SJCRH30 (cell line): Measurements from ENCODE around the gene FASN. TPM values are rescaled to one million over a fixed set of nuclear protein-coding genes. Genes with fewer than 3 reads are reported as not detected.

Experiments
- DNase-seq, 2 experiments: peaks; one replicate each; pipeline ENCODE4 v3.0.0-alpha.2; 2015 to 2020
- H3K27ac ChIP-seq: fragments of 250-450 bp; sonication (Bioruptor Pico); 2 replicates; pipeline ENCODE4 v1.5.1; 2020; ENCODE audit warnings: mild to moderate bottlenecking, moderate library complexity
- H3K27me3 ChIP-seq: fragments of 250-450 bp; sonication (Bioruptor Pico); 2 replicates; pipeline ENCODE4 v1.5.1; 2020; ENCODE audit warnings: mild to moderate bottlenecking, moderate library complexity
- H3K36me3 ChIP-seq: fragments of 250-450 bp; sonication (Bioruptor Pico); 2 replicates; pipeline ENCODE4 v1.5.1; 2020; ENCODE audit warnings: mild to moderate bottlenecking, moderate library complexity
- H3K4me1 ChIP-seq: fragments of 250-450 bp; sonication (Bioruptor Pico); 2 replicates; pipeline ENCODE4 v1.5.1; 2020; ENCODE audit warnings: mild to moderate bottlenecking, moderate library complexity
- H3K4me3 ChIP-seq: fragments of 250-450 bp; sonication (Bioruptor Pico); 2 replicates; pipeline ENCODE4 v1.5.1; 2020; ENCODE audit warnings: mild to moderate bottlenecking, moderate library complexity
- H3K9me3 ChIP-seq: fragments of 250-450 bp; sonication (Bioruptor Pico); replicated peaks from 2 replicates; pipeline ENCODE4 v1.5.1; 2020; ENCODE audit warnings: mild to moderate bottlenecking, moderate library complexity
- total RNA-seq: library from RNA; depleted of rRNA; stranded (reverse); fragments of >200 nt; shearing (Covaris generic); gene quantifications from 2 replicates; pipeline ENCODE4 v1.2.3, GENCODE V29; 2014

Gene FASN
- total RNA-seq, 1 experiment from 2014 or later, result 141 TPM

- no peak overlapping the region for H3K27ac ChIP-seq
Observed at GRCh38 chr17:82056729-82057621, 41.1 kb downstream of the FASN start.

GRCh38 chr17:82055965-82056728 is 41.9 kb downstream of the FASN start:
- H3K9me3 ChIP-seq, result no peaks in the 10 kb centered on the region
- no peak overlapping the region for H3K4me3 ChIP-seq
- DNase-seq, result no peak
- H3K36me3 ChIP-seq, result peaks cover 55% of the 10 kb centered on the region
- peaks cover 8% of the 10 kb centered on the region; the same call in 1 of the 2 replicates for H3K4me1 ChIP-seq
- H3K27ac ChIP-seq, result no peak overlapping the region
- H3K27me3 ChIP-seq, result no peaks in the 10 kb centered on the region

More at GRCh38 chr17:82056729-82057621, 41.1 kb downstream of the FASN start:
- no peaks in the 10 kb centered on the region for H3K27me3 ChIP-seq
- H3K4me3 ChIP-seq, result no peak overlapping the region
- H3K36me3 ChIP-seq, result peaks cover 59% of the 10 kb centered on the region
- H3K4me1 ChIP-seq, result peaks cover 8% of the 10 kb centered on the region; the same call in 1 of the 2 replicates
- no peaks in the 10 kb centered on the region for H3K9me3 ChIP-seq
- no peak for DNase-seq

DNA sequence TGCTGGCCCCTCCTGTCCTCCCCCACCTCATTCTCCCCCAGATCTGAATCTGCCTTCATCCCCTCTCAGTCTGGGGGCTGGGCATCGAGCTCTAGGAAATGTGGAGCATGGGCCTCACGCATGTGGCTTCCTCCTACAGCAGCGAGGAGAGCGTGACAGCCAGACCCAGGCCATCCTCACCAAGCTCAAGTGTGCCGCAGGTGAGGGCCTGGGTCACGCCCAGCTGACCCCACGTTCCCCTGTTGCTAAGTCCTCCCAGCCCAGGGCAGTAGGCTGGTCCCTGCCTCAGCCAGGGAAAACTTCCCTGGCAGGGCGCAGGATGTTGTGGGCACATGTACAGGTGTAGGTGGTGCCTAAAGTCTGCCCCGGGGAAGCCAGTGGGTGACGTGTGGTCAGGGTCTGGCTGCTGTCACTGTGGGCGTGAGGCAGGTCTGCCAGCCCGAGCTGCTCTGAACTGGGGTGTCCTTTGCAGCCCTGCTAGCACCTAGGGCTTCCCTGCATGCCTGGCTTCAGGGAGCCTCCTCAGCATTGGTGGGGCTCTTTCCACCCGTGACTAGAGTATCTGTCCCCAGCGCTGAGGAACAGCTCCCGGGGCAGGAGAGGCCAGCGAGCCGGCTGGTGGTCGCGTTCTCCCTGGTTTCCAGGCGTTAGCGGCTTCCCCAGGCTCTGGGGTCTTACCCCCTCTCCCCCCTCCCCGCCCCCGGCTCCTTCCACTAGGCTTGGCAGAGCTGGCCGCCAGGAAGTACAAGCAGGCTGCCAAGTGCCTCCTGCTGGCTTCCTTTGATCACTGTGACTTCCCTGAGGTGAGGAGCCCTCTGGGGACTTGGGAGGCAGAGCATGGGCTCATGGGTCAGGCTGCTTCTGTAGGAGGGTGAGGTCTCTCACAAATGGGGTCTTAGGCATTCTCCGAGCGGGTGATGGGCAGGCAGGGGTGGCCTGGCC is 42.7 kb downstream of the FASN start:
- Histone ChIP-seq H3K27ac (no peak overlapping the region), H3K9me3 (no peaks in the 10 kb centered on the region), H3K4me3 (no peak overlapping the region), H3K27me3 (no peaks in the 10 kb centered on the region), H3K36me3 (peaks cover 48% of the 10 kb centered on the region), H3K4me1 (peaks cover 8% of the 10 kb centered on the region; the same call in 1 of the 2 replicates)
- no peak for DNase-seq

DNA sequence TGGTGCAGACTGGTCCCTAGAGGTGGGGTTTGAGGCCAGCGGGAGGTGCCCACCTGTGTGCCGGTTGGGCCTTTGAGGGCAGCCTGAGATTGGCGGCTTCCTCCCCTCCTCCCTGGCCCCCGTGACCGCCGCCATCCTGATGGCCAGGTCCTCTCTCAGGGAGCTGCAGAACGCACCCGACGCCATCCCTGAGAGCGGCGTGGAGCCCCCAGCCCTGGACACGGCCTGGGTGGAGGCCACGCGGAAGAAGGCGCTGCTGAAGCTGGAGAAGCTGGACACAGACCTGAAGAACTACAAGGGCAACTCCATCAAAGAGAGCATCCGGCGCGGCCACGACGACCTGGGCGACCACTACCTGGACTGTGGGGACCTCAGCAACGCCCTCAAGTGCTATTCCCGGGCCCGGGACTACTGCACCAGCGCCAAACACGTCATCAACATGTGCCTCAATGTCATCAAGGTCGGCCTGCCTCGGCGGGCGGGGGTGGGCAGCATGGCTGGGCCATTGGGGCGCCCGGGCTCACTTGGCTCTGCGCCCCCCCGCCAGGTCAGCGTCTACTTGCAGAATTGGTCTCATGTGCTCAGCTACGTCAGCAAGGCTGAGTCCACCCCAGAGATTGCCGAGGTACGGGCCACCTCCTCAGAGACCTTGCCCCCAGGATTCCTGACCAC is 43.5 kb downstream of the FASN start:
- Histone ChIP-seq H3K27ac (no peak overlapping the region), H3K36me3 (peaks cover 48% of the 10 kb centered on the region), H3K27me3 (no peaks in the 10 kb centered on the region), H3K4me3 (no peak overlapping the region), H3K9me3 (no peaks in the 10 kb centered on the region), H3K4me1 (peaks cover 4% of the 10 kb centered on the region; the same call in 1 of the 2 replicates)
- no peak for DNase-seq

GRCh38 chr17:82053556-82054263 is 44.3 kb downstream of the FASN start:
- Histone ChIP-seq H3K27me3 (no peaks in the 10 kb centered on the region), H3K4me3 (no peak overlapping the region), H3K27ac (no peak overlapping the region), H3K9me3 (no peaks in the 10 kb centered on the region), H3K4me1 (peaks cover 4% of the 10 kb centered on the region; the same call in 1 of the 2 replicates), H3K36me3 (peaks cover 45% of the 10 kb centered on the region)
- DNase-seq, result no peak

DNA sequence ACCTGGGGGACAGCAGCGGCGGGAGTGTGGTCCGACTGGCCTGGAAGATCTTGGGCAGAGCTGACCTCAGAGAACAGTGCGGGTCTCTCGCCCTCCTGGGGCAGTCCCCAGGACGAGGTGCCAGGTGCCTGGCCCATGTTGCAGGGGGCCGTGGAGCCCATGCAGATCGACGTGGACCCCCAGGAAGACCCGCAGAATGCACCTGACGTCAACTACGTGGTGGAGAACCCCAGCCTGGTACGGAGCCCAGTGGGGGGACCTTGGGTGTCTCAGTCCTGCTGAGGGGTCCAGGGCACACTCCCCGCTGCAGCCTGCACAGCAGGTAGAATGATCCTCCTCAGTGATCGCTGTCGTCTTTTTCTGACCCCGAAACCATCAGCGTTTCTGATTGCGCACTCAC is 44.9 kb downstream of the FASN start:
- no peaks in the 10 kb centered on the region for H3K9me3 ChIP-seq
- H3K27ac ChIP-seq, result no peak overlapping the region
- H3K4me1 ChIP-seq, result peaks cover 4% of the 10 kb centered on the region; the same call in 1 of the 2 replicates
- H3K27me3 ChIP-seq, result no peaks in the 10 kb centered on the region
- H3K36me3 ChIP-seq, result peaks cover 41% of the 10 kb centered on the region
- H3K4me3 ChIP-seq, result peak overlapping the region; percentile 98; the same call in 1 of the 2 replicates
- no peak for DNase-seq

GRCh38 chr17:82052638-82053059 is 45.4 kb downstream of the FASN start:
- Histone ChIP-seq H3K4me1 (peaks cover 4% of the 10 kb centered on the region; the same call in 1 of the 2 replicates), H3K36me3 (peaks cover 36% of the 10 kb centered on the region), H3K9me3 (no peaks in the 10 kb centered on the region), H3K27ac (no peak overlapping the region), H3K4me3 (peak overlapping the region; percentile 98), H3K27me3 (no peaks in the 10 kb centered on the region)
- no peak for DNase-seq

GRCh38 chr17:82051776-82052637 is 46.0 kb downstream of the FASN start, which contains the start of the genes GPS1 and RFNG:
TSS of gene GPS1 (plus strand) at chr17:82051898. CDS start at chr17:82051932, 34 bp downstream.
TSS of gene RFNG (minus strand) at chr17:82051811. CDS start at chr17:82051766, 45 bp downstream.
- peak within 1 kb of the TSS; percentile 98 for H3K4me3 ChIP-seq
- H3K4me1 ChIP-seq, result peaks cover 4% of the 10 kb centered on the region; the same call in 1 of the 2 replicates
- H3K27ac ChIP-seq, result no peak within 1 kb of the TSS
- peak; percentile 83 to 86 for DNase-seq
- H3K36me3 ChIP-seq, result peaks cover 29% of the 10 kb centered on the region
- H3K27me3 ChIP-seq, result no peaks in the 10 kb centered on the region
- H3K9me3 ChIP-seq, result no peaks in the 10 kb centered on the region

- Histone ChIP-seq H3K27ac (no peak overlapping the region), H3K4me1 (peaks cover 4% of the 10 kb centered on the region; the same call in 1 of the 2 replicates), H3K4me3 (peak overlapping the region; percentile 98), H3K36me3 (peaks cover 19% of the 10 kb centered on the region), H3K27me3 (no peaks in the 10 kb centered on the region), H3K9me3 (no peaks in the 10 kb centered on the region)
- DNase-seq, result no peak
Observed at GRCh38 chr17:82050761-82051641, 47.0 kb downstream of the FASN start.

DNA sequence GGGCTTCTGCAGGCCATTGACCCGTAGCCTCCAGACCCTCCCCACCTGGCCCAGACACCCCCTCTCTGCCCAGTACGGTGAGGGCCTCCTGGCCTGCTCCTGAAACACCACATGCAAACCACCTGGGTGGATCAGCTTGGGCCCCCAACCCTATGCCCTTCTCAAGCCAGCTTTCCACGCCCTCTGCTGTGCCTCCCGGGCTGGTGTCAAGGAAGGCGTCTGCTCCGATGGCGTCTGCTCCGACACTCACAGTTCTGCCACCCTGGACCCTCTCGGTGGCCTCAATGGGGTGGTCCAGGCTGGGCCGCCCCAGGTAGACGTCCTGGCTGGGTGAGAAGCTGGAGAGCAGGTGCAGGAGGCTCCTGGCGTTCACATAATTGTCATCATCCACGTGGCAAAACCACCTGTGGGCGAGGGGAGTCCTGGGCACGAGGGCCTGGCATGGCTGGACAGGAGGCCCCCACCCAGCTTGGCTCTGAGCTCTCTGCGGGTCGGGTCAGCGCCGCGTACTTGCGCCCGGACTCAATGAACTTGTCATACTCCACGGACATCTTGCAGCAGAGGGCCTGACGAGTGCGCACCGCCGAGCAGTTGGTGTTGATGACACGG is 47.8 kb downstream of the FASN start:
- H3K36me3 ChIP-seq, result peaks cover 14% of the 10 kb centered on the region
- no peak for DNase-seq
- no peaks in the 10 kb centered on the region for H3K9me3 ChIP-seq
- no peaks in the 10 kb centered on the region for H3K27me3 ChIP-seq
- H3K27ac ChIP-seq, result no peak overlapping the region
- H3K4me1 ChIP-seq, result peaks cover 4% of the 10 kb centered on the region; the same call in 1 of the 2 replicates
- peak overlapping the region; percentile 98 for H3K4me3 ChIP-seq

DNA sequence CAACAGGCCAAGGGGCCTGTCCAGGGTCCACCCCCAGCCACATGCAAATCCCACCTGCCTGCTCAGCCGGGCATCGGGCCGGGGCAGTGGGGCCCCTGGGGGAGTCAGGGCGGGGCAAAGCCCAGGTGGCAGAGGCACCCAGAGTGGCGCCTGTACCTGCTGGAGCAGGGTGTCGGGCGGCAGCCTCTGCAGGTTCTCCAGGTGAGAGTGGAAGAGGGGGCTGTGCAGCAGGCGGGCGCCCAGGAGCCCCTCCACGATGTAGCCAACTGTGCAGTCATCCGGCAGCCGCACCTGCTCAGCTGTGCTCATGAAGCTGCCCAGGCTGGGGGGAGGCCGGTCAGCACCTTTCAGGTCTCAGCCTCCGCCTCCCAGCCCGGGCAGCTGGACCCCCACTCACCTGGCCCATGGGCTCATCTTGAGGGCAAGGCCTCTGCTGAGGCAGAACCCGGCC is 48.5 kb downstream of the FASN start:
- peaks cover 7% of the 10 kb centered on the region for H3K36me3 ChIP-seq
- peaks cover 4% of the 10 kb centered on the region; the same call in 1 of the 2 replicates for H3K4me1 ChIP-seq
- no peaks in the 10 kb centered on the region for H3K9me3 ChIP-seq

More for the DNA sequence above, 48.5 kb downstream of the FASN start:
- no peak overlapping the region for H3K4me3 ChIP-seq
- H3K27me3 ChIP-seq, result no peaks in the 10 kb centered on the region
- H3K27ac ChIP-seq, result no peak overlapping the region
- no peak for DNase-seq
